Stimulated activated CD4-positive, alpha-beta T cell treated with anti-CD3 and anti-CD28 coated beads, TNF-alpha, amount 100 ng/mL, for 1 hour (primary cell): ENCODE measurements around the gene BMP5.
"Not testable (repeated sequence)": the region's sequence is repeated elsewhere in the genome, so short reads cannot be mapped to it uniquely, and the experiment has no call there.

Experiments used
- DNase-seq, 3 donors: peaks; one replicate each; pipeline ENCODE4 v3.0.0-alpha.2; 2020; ENCODE audit warnings: low read depth in 3 of 3, low spot score in 1 of 3

Gene BMP5

GRCh38 chr6:55875400-55875799 lies at the start of gene BMP5:
Gene BMP5, minus strand, starts transcription at chr6:55875590. Its CDS starts 725 bp downstream, at chr6:55874865.
- no peak for DNase-seq

GRCh38 chr6:55922406-55922805 lies 47.0 kb upstream of the BMP5 start:
- DNase-seq = no peak

- DNase-seq = no peak
Measured at GRCh38 chr6:55919716-55920308, 44.4 kb upstream of the BMP5 start.

- no peak for DNase-seq
Measured at GRCh38 chr6:55918639-55919038, 43.2 kb upstream of the BMP5 start.

- no peak for DNase-seq
Measured at GRCh38 chr6:55917751-55918415, 42.5 kb upstream of the BMP5 start.

- no peak for DNase-seq
Measured at GRCh38 chr6:55916188-55916587, 40.8 kb upstream of the BMP5 start.

GRCh38 chr6:55913228-55914195 lies 38.1 kb upstream of the BMP5 start:
- no peak for DNase-seq

- DNase-seq = not testable (repeated sequence)
Measured at GRCh38 chr6:55910466-55910865, 35.1 kb upstream of the BMP5 start.

- not testable (repeated sequence) for DNase-seq
Measured at GRCh38 chr6:55909911-55910310, 34.5 kb upstream of the BMP5 start.

GRCh38 chr6:55902796-55903195 lies 27.4 kb upstream of the BMP5 start:
- no peak for DNase-seq

- no peak for DNase-seq
Measured at GRCh38 chr6:55901765-55902270, 26.4 kb upstream of the BMP5 start.

GRCh38 chr6:55898342-55898741 lies 23.0 kb upstream of the BMP5 start:
- no peak for DNase-seq

- no peak for DNase-seq
Measured at GRCh38 chr6:55897346-55897745, 22.0 kb upstream of the BMP5 start.

- DNase-seq = no peak
Measured at GRCh38 chr6:55895972-55896730, 20.8 kb upstream of the BMP5 start.

- no peak for DNase-seq
Measured at GRCh38 chr6:55892749-55893357, 17.5 kb upstream of the BMP5 start.

GRCh38 chr6:55888917-55889316 lies 13.5 kb upstream of the BMP5 start:
- DNase-seq = no peak

GRCh38 chr6:55886185-55886836 lies 10.9 kb upstream of the BMP5 start:
- no peak for DNase-seq

GRCh38 chr6:55882718-55883569 lies 7.6 kb upstream of the BMP5 start:
- DNase-seq = no peak

- DNase-seq = no peak
Measured at GRCh38 chr6:55877283-55877682, 1.9 kb upstream of the BMP5 start.
